NCI-H460 (cell line): ENCODE data around the gene USB1. TPM values are rescaled to one million over a fixed set of nuclear protein-coding genes. Genes with fewer than 3 reads are reported as not detected.

Experiments used
- DNase-seq: peaks from one replicate; pipeline ENCODE4 v3.0.0-alpha.2; 2016; ENCODE audit warnings: low read depth; ENCODE audit errors: extremely low read depth
- total RNA-seq: library from RNA; depleted of rRNA; stranded (reverse); fragments of >200 nt; shearing (Covaris generic); gene quantifications from 2 replicates; pipeline ENCODE4 v1.2.3, GENCODE V29; 2014

Gene USB1
- total RNA-seq, 1 experiment from 2014 or later: 14.2 TPM

DNA sequence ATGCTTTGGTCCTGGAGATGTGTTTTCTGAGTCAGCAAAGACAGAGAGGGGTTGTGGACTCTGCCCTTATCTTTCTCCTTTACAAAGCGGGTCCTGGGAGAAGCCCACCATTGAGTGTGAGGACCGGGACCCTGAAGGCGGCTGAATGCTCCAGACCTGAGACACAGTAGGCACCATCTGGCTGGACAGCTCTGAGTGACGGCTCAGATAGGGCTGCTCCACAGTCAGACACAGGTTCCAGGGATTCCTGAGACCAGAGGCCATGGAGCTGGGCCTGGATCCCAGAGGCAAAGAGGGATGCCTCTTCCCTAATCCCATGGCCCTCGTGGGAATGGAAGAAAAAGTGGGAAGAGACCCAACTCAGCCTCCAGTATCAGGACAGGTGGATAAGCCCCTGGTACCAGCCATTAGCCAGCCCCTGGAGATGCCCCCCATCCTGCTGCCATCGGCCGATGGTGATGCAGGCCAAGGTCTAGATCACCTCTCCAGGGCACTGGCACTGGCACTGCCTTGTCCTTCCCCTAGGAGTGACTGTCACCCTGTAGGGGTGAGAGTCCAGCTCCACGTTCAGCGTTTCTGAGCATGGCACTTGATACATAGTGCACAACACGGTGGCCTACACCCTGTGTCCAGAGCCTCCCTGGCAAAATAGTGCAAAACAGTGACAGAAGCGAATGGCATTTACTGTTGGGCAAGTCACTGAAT lies 29.1 kb downstream of the USB1 start:
- DNase-seq: no peak

DNA sequence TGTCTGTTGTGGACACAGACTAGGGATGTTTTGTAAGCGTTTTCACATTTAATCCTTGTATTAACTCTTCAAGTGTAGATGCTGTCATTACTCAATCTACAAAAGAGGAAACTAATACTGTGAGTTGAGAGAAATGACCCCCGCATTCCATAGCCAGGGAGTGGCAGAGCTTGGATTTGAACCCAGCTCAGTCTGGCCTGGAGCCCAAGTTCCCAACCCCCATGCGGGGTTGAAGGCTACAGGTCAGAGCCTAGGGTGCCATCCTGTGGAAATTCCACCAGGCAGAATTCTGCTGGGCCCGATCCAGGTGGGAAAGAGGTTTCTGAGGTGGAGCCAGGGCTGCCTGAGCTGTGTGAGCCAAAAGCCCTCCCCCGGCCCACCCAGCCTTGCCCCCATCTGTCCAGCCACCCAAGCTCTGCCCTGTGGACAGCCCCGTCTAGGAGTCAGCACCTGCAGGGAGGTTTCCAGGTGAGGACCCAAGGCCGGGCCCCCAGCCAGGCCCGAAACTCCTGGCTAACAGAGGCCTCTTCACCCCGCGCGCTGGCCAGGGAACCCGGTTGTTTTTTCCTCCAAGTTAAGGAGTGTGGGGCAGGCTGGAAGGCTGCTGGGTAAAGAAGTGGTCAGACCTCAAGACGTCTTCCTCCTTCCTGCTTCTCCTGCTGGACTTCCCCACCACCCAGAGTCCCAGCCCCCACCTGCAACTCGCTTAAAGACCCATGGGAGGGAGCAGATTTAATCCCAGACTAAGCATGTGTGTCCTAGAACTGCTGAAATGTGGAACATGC lies 30.0 kb downstream of the USB1 start:
- DNase-seq: no peak

DNA sequence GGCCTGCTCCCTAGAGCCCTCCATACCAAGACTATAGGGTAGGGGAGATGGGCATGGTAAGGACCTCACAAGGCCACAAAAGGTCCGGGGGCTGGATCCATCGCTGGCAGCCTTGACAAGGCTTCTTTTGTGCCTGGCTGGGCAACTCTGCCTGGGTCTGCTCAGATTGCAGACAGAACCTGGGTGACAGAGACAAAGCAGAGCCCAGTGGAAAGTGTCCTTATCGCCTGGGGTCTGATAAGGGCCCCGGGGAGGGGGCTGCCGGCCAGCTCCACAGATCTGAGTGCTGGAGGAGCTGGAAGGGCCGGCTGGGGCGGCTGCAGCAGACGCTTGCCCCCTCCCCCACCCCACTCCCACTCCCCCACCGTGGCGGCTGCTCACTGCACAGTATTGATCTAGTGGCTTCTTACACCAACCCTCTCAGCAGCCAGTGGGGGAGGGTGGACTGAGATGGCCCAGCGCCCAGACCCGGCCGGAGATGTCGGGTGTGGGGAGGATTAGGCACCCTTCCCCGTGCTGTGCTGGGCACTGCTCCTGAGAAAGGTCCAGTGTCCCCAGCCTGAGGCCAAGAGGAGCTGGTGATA lies 31.6 kb downstream of the USB1 start:
- no peak for DNase-seq

DNA sequence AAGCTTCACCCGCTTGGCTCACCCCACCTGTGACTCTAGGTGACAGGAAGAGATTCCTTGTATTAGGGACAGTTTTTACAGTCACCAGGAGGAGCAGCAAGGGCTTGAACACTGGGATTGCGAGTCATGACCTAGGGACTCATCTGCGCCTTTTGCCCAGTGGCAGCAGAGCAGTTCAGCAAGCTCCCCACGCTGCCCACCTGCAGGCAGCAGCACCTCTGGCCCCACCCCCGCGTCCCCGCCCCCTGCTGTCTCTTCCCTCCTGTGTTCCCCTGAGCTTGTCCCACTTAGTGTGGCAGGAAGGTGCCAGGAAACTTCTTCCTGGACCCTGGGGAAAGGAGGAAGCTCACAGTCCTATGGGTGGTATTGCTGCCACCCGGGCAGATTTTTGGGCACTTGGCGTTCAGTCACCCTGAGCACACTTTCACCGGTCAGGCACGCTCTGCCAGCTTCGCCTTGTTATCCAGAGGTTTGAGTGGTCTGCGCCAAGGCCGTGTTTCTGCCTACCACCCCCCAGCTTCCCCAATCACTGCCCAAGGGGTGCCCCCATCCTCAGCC lies 33.0 kb downstream of the USB1 start:
- no peak for DNase-seq

DNA sequence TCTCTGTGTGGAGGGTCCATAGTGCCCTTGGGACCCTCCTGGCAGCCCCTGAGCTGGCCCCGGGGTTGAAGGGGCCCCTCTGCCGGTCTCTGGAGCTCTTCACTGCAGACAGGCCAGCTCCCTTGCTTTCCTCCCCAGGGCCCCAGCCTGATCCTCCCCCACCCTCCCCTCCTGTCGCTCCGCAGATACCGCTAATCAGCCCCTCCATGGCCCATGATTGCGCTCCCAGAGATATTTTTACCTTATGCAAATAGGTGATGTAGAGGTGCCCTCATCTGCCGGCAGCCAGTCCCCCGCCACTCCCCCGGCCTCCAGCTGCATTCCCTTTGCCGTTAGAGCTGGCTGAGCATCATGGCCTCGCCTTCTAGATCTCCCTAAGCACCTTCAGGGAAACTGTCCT lies 33.6 kb downstream of the USB1 start:
- DNase-seq: no peak

DNA sequence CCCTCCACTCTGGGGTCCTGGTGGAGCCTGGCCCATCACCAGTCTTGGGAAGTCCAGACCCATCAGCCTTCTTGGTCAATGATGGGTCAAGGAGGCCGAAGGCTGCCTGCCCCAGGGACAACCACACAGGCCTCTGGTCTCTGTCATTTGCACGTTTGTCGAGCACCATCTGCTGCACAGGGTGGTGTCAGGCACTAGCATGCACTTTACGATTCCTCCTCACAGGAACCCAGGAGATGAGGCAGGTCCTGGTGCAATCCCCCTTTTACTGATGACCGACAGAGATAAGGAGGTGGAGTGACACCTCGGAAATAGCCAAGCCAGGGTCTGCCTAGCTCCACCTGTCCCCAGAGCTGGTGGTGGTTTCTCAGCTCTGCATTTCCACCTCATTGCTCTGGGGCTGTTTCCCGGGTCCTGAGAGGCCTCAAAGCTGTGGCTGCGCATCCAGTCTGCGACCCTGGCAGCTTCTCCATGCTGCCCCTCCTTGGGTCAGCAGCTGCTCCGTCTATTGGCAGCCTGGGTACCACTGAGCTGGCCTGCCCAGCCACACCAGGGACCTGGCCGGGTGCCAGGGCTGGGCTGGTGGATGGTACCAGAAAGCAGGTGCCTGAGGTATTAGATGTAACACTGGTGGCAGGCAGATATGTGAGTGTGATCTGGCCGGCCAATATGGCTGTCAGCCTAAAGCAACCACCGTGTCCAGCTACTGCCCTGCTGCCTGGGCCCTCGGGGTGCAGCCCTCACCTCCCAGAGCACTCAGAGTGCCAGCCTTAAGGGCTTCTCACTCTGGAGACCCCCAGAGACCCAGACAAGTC lies 34.4 kb downstream of the USB1 start:
- DNase-seq: no peak

DNA sequence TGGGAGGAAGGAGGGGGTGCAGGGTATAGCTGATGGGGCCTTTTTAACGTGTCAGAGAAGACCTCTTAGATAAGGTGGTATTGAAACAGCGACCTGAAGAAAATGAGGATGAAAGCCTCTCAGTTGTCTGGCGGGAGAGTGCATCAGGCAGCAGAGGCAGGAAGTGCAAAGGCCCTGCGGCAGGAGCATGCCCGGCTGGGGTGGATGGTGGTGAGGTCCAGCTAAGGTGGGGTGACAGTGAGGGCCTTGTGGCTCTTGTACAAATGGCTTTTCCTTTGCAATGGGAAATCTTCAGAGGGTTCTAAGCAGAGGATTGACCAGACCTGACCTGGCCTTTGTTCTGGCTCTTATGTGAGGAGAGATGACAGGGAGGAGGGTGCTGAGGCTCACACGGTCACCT lies 35.7 kb downstream of the USB1 start:
- DNase-seq: no peak

DNA sequence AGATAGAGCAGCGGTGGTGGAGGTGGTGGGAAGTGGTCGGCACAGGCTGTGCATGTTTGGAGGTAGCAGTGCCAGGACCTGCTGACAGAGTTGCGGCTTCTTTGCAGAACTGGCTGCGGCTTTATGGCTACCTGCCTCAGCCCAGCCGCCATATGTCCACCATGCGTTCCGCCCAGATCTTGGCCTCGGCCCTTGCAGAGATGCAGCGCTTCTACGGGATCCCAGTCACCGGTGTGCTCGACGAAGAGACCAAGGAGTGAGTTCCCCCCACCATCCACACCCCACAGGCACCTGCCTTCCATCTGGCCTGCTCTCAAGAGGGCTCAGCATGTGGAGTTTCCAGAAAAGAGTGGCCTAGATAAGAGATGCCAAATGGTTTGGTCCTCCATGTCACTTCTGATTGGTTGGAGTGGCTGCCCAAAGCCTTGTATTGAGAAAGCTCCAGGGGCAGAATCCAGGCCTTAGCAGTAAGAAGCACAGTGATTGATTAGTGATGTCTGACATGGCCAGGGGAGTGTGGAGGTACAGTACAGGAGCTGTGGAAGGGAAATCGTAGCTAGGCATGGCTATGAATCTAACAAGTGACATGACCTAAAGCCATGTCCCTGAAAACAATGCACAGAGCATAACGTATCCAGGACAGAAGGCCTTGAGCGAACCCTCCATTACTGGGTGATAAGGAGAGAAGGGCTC lies 36.3 kb downstream of the USB1 start:
- DNase-seq: no peak

DNA sequence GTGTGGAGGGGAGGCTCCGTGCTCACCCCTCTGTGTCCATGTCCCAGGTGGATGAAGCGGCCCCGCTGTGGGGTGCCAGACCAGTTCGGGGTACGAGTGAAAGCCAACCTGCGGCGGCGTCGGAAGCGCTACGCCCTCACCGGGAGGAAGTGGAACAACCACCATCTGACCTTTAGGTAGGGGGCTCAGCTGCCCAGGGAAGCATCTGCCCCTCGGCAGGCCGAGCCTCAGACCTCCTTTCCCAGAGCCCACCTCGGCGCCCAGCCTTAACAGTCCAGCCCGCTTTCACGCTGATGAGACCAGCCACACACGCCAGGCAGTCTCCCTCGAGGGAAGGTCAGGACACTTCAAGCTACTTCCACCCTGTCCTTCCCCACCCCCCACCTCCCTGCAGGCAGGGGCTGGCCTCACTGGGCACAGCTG lies 37.0 kb downstream of the USB1 start:
- no peak for DNase-seq

DNA sequence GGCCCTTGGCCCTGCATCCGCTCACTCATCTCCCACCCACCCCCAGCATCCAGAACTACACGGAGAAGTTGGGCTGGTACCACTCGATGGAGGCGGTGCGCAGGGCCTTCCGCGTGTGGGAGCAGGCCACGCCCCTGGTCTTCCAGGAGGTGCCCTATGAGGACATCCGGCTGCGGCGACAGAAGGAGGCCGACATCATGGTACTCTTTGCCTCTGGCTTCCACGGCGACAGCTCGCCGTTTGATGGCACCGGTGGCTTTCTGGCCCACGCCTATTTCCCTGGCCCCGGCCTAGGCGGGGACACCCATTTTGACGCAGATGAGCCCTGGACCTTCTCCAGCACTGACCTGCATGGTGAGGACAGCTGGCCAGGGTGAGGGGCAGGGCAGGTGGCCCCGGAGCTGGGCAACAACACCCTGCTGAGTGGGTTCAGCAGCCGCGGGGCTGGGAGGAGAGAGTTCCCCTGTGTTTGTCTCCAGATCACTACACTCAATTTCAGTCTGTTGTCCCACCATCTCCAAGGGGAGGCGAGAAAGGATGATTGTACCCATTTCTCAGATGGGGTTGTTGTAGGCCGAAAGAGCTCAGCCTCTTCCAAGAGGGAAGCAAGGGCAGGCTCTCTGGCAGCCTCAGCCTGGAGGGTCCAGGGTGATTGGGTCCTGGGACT lies 38.8 kb downstream of the USB1 start:
- DNase-seq: no peak

DNA sequence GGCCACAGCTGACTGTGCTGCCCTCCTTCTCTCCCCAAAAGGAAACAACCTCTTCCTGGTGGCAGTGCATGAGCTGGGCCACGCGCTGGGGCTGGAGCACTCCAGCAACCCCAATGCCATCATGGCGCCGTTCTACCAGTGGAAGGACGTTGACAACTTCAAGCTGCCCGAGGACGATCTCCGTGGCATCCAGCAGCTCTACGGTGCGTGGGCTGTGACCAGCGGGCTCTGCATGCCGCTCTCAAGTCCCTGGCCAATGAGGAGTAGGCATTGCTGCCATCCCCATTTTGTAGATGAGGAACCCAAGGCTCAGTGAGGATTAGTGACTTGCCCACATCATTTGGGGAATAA lies 39.3 kb downstream of the USB1 start:
- no peak for DNase-seq

DNA sequence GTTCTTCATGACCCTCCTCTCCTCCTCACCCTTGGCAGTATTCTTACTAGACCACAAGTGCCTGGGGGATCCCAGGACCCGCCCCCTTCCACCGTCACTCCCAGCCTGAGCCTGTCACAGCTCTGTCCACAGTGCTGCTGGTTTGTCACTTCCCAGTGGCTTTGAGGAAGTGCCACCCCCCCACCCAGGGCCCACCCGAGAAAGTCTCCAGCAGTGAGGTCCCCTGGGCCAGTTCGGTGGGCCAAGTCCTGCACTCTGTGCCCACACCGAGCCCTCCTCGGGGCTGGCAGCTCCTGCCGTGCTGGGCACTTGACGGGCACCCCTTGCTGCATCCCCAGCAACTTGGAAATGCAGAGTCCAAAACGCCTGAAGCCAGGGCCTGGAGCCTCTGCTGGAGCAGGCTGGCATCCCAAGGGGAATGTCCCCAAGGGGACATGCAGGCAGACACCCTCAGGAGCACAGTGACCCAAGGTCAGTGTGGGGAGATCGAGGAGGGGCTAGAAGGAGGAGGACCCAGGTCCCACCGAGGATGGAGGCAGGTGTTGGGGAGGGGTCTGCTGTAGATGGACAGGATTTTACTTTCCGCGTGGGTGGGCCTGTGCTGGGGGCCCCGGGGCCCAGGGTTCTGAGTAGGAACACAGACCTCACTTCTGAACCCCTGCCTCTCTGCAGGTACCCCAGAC lies 39.9 kb downstream of the USB1 start:
- no peak for DNase-seq

DNA sequence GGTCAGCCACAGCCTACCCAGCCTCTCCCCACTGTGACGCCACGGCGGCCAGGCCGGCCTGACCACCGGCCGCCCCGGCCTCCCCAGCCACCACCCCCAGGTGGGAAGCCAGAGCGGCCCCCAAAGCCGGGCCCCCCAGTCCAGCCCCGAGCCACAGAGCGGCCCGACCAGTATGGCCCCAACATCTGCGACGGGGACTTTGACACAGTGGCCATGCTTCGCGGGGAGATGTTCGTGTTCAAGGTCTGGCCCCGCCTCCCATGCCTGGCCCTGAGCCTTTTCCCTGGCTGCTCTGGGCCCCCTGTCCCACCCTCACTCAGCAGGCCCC lies 40.4 kb downstream of the USB1 start:
- no peak for DNase-seq

DNA sequence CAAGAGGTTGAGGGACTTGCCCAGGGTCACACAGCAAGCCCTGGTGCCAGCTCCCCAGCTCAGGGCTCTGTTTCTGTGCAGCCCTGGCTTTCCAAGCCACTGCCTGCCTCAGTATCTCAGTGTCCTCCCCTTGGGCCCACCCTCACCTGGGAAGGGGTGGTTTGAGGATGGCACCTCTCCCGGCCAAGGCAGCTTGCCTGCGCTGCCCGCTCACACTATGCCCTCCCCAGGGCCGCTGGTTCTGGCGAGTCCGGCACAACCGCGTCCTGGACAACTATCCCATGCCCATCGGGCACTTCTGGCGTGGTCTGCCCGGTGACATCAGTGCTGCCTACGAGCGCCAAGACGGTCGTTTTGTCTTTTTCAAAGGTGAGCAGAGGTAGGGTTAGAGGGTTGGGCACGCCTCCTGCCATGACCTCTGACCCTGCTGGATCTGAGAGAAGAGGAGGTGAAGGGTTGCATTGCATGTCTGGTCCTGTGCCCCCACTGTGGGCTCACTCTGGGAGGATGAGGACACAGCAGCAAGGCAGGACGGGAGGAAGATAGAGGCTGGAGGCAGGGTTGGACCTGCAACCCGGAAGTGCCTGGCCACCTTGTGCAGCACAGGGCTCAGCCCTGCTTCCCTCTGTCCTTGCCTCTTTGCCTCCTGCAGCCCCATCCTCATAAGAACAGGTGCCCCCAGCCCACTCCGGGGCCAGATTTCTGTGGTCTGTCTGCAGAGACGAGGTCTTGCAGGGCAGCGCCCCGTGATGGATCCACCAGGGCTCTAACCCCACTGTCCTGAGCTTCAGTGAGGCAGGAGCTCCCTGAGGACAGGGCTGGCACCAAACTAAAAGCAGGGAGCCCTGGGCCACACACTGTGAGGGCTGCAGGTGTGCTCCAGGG lies 41.0 kb downstream of the USB1 start:
- DNase-seq: no peak

DNA sequence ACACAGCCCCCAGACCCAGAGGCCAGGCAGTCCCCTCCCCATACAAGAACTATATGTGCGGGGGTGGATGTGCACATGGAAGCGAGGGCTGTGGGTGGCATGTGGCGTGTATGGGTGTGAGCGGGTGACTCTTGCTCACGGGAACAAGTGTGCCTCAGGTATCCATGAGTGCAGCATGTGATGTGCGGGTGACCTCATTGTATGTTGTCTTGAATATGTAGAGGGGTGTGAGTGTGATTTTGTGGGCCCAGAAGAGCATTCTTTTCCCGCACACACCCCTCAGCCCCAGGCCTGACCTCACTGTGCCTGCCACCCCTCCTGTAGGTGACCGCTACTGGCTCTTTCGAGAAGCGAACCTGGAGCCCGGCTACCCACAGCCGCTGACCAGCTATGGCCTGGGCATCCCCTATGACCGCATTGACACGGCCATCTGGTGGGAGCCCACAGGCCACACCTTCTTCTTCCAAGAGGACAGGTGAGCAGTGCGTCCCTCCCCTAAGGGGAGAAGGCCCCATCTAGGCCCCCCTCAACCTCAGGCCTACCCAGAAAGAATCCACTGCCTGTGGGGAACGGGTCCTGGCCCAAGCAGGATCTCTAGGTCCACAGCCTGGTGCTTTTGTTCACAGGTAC lies 41.8 kb downstream of the USB1 start:
- DNase-seq: no peak

DNA sequence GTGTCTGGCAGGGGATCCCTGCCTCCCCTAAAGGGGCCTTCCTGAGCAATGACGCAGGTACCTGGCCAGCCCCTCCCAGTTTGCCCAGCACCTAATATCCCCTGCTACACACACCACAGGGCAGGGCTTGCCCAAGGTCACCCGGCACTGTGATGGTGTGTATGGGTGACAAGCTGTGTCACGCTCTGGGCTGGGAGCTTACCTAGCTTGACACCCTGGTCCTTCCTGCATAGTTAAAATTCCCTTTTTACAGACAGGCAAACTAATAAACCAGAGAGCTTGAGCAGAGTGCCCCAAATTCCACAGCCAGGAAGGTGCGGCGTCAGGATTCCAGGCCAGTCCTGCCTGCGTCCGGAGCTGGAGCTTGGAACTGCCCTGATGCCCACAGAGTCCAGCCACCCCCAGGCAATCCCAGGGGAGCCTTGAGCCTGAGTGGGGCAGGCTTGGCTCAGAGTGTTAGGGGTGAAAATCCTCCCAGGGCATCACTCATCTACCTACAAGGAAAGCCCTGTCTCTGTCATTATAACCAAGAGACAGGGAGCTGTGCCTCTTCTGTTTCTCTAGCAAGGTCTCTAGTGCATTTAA lies 42.5 kb downstream of the USB1 start:
- no peak for DNase-seq

DNA sequence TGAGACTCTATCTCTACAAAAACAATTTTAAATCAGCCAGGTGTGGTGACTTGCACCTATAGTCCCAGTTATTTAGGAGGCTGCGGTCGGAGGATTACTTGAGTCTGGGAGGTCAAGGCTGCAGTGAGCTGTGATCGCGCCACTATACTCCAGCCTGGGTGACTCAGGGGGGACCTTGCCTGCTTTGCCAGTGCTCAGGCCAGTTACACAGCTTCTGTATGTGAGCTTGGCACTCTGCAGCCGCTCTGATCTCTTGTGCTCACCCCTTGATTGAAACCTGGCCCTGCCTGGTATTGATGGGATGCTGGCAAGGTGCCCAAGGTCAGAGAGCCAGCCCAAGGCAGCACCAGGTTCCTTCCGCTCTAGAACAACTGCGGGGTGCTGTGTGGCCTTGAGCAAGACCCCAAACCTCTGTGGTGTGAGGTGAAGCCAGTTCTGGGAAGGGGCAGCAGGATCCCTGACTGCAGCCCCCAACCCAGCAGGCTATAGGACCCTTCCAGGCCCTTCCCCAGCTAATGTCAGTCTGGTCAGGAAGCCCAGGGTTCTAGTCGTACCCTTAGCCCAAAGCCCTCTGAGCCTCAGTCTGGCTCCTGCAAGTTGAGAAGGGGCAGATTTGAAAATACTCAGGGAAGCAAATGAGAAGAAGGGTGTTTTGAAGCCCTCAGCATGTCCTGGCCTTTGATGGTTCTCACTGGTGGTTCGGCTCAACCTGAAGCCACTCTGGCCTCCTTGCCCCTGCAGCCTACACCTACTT lies 43.2 kb downstream of the USB1 start:
- DNase-seq: no peak
